HG03565 (cell line): Measurements from ENCODE around the gene ABRAXAS1.
"Not testable (repeated sequence)": the region's sequence is repeated elsewhere in the genome, so short reads cannot be mapped to it uniquely, and the experiment has no call there.

ENCODE experiments used
- ATAC-seq: cut with Tn5 transposase; IDR thresholded peaks from one replicate; pipeline ENCODE4 v1.9.1; 2021; ENCODE audit warnings: mild to moderate bottlenecking, moderate library complexity; ENCODE audit not compliant: unreplicated experiment

The ABRAXAS1 gene

GRCh38 chr4:83484500-83485461 lies at the start of gene ABRAXAS1:
ABRAXAS1 (minus strand) TSS chr4:83485100; CDS start chr4:83485072, 28 bp downstream.
- peak; percentile 95 for ATAC-seq

- ATAC-seq = no peak
Measured at GRCh38 chr4:83527671-83528070, 42.8 kb upstream of the ABRAXAS1 start.

GRCh38 chr4:83522239-83522638 lies 37.3 kb upstream of the ABRAXAS1 start:
- no peak for ATAC-seq

GRCh38 chr4:83516042-83516772 lies 31.3 kb upstream of the ABRAXAS1 start:
- ATAC-seq = no peak

GRCh38 chr4:83510442-83510841 lies 25.5 kb upstream of the ABRAXAS1 start:
- no peak for ATAC-seq

GRCh38 chr4:83509156-83509585 lies 24.3 kb upstream of the ABRAXAS1 start:
- not testable (repeated sequence) for ATAC-seq

GRCh38 chr4:83504996-83505395 lies 20.1 kb upstream of the ABRAXAS1 start:
- no peak for ATAC-seq

- no peak for ATAC-seq
Measured at GRCh38 chr4:83504503-83504902, 19.6 kb upstream of the ABRAXAS1 start.

- no peak for ATAC-seq
Measured at GRCh38 chr4:83503974-83504373, 19.1 kb upstream of the ABRAXAS1 start.

- ATAC-seq = not testable (repeated sequence)
Measured at GRCh38 chr4:83501671-83502070, 16.8 kb upstream of the ABRAXAS1 start.

- no peak for ATAC-seq
Measured at GRCh38 chr4:83498187-83498586, 13.3 kb upstream of the ABRAXAS1 start.

- ATAC-seq = not testable (repeated sequence)
Measured at GRCh38 chr4:83496085-83496917, 11.4 kb upstream of the ABRAXAS1 start.

GRCh38 chr4:83490876-83491450 lies 6.1 kb upstream of the ABRAXAS1 start:
- peak; percentile 74 for ATAC-seq

- no peak for ATAC-seq
Measured at GRCh38 chr4:83489711-83490326, 4.9 kb upstream of the ABRAXAS1 start.

GRCh38 chr4:83486457-83487129 lies 1.7 kb upstream of the ABRAXAS1 start:
- no peak for ATAC-seq

- no peak for ATAC-seq
Measured at GRCh38 chr4:83473966-83474365, 10.9 kb downstream of the ABRAXAS1 start.

- no peak for ATAC-seq
Measured at GRCh38 chr4:83473423-83473822, 11.5 kb downstream of the ABRAXAS1 start.

GRCh38 chr4:83456184-83456501 lies 28.8 kb downstream of the ABRAXAS1 start:
- ATAC-seq = no peak

- peak; percentile 94 for ATAC-seq
Measured at GRCh38 chr4:83455281-83456183, 29.4 kb downstream of the ABRAXAS1 start, which contains the start of the genes HELQ and MRPS18C. HELQ (minus strand) TSS chr4:83455823; CDS start chr4:83455693, 130 bp downstream. MRPS18C (plus strand) TSS chr4:83456058; CDS start chr4:83456078, 20 bp downstream.
